ENCODE results near the gene THAP7.

GRCh38 chr22:21022507-21022906 is 20.6 kb upstream of the THAP7 start:
- TF ChIP-seq CTCF (IDR thresholded peaks at IDR 0.05), result no peak
- TF ChIP-seq ZFX (IDR thresholded peaks at IDR 0.05; ENCODE audit: borderline replicate concordance), result no peak
